Measurements from ENCODE around the gene PDE8B.

The PDE8B gene

GRCh38 chr5:77391240-77391765, 180.8 kb downstream of the PDE8B start:
- no peak for DNase-seq
- intact Hi-C loops (cut with DNase I): no loop called here

GRCh38 chr5:77394064-77394715, 183.7 kb downstream of the PDE8B start:
- DNase-seq: no peak
- intact Hi-C loops (cut with DNase I): no loop called here

- no peak for DNase-seq
- intact Hi-C loops (cut with DNase I): no loop called here
These were observed 185.5 kb downstream of the PDE8B start for GRCh38 chr5:77396017-77396416.

- intact Hi-C loops (cut with DNase I): no loop called here
- DNase-seq: no peak
These were observed 187.3 kb downstream of the PDE8B start for GRCh38 chr5:77397686-77398292.

GRCh38 chr5:77398458-77398857, 188.0 kb downstream of the PDE8B start:
- DNase-seq: no peak
- intact Hi-C loops (cut with DNase I): no loop called here

- intact Hi-C loops (cut with DNase I): no loop called here
- no peak for DNase-seq
These were observed 188.4 kb downstream of the PDE8B start for GRCh38 chr5:77398896-77399295.

GRCh38 chr5:77400645-77401044, 190.2 kb downstream of the PDE8B start:
- intact Hi-C loops (cut with DNase I): no loop called here
- no peak for DNase-seq

GRCh38 chr5:77402796-77403195, 192.3 kb downstream of the PDE8B start:
- intact Hi-C loops (cut with DNase I): no loop called here
- DNase-seq: no peak

- intact Hi-C loops (cut with DNase I): no loop called here
- peak in 1 of 10 donors; percentile 77 for DNase-seq
These were observed 196.7 kb downstream of the PDE8B start for GRCh38 chr5:77407152-77407551.

GRCh38 chr5:77409870-77410621, 199.6 kb downstream of the PDE8B start:
- DNase-seq: peak in 1 of 10 donors; percentile 84
- intact Hi-C loops (cut with DNase I): no loop called here

- no peak for DNase-seq
- intact Hi-C loops (cut with DNase I): no loop called here
These were observed 202.6 kb downstream of the PDE8B start for GRCh38 chr5:77413049-77413448.

GRCh38 chr5:77418162-77418561, 207.7 kb downstream of the PDE8B start:
- intact Hi-C loops (cut with DNase I): no loop called here
- DNase-seq: no peak

- intact Hi-C loops (cut with DNase I): no loop called here
- DNase-seq: no peak
These were observed 208.4 kb downstream of the PDE8B start for GRCh38 chr5:77418601-77419581.

GRCh38 chr5:77419644-77420582, 209.4 kb downstream of the PDE8B start:
- intact Hi-C loops (cut with DNase I): no loop called here
- DNase-seq: no peak

- DNase-seq: no peak
- intact Hi-C loops (cut with DNase I): no loop called here
These were observed 210.5 kb downstream of the PDE8B start for GRCh38 chr5:77420940-77421339.

- DNase-seq: no peak
- intact Hi-C loops (cut with DNase I): no loop called here
These were observed 212.7 kb downstream of the PDE8B start for GRCh38 chr5:77423022-77423750.

- intact Hi-C loops (cut with DNase I): no loop called here
These were observed 214.4 kb downstream of the PDE8B start for GRCh38 chr5:77424921-77425320.

GRCh38 chr5:77425420-77425819, 214.9 kb downstream of the PDE8B start:
- DNase-seq: no peak
- intact Hi-C loops (cut with DNase I): no loop called here

More at GRCh38 chr5:77424921-77425320, 214.4 kb downstream of the PDE8B start:
- DNase-seq: no peak
